Stimulated activated CD4-positive, alpha-beta T cell treated with anti-CD3 and anti-CD28 coated beads, Interleukin-2, amount 100 ng/mL, for 24 hours (primary cell): ENCODE data around the gene GJC2.

Experiments
- DNase-seq, 2 donors: peaks; one replicate each; pipeline ENCODE4 v3.0.0-alpha.2; 2020

GJC2 gene

DNA sequence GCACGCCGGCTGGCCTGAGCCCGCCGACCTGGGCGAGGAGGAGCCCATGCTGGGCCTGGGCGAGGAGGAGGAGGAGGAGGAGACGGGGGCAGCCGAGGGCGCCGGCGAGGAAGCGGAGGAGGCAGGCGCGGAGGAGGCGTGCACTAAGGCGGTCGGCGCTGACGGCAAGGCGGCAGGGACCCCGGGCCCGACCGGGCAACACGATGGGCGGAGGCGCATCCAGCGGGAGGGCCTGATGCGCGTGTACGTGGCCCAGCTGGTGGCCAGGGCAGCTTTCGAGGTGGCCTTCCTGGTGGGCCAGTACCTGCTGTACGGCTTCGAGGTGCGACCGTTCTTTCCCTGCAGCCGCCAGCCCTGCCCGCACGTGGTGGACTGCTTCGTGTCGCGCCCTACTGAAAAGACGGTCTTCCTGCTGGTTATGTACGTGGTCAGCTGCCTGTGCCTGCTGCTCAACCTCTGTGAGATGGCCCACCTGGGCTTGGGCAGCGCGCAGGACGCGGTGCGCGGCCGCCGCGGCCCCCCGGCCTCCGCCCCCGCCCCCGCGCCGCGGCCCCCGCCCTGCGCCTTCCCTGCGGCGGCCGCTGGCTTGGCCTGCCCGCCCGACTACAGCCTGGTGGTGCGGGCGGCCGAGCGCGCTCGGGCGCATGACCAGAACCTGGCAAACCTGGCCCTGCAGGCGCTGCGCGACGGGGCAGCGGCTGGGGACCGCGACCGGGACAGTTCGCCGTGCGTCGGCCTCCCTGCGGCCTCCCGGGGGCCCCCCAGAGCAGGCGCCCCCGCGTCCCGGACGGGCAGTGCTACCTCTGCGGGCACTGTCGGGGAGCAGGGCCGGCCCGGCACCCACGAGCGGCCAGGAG lies 8.6 kb downstream of the GJC2 start:
- no peak for DNase-seq

DNA sequence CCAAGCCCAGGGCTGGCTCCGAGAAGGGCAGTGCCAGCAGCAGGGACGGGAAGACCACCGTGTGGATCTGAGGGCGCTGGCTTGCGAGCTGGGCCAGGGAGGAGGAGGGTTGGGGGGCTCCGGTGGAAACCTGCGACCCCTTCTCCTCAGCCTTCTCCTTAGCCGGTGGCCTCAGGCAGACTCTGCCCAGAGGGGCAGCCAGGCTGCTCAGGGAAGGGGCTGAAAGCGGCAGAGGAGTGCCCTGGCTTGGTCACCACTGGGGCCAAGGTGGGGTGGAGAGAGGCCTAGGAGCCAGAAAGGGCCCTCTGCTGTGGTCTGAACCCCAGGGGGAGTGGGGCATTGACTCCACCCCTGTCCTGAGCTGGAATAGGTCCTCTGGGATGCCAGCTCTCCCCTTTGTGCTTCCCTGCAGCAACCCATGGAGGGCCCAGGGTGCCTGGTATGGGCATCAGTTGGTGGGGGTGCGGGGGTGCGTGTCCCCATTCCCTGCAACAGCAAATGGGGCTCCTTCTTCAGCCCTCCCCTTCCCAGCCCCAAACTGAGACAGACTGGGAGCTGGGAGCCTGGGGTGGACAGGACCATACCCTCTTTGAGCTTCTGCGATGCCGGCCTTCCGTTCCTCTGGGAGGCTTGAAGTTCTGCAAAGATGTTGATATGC lies 9.4 kb downstream of the GJC2 start:
- DNase-seq = no peak

DNA sequence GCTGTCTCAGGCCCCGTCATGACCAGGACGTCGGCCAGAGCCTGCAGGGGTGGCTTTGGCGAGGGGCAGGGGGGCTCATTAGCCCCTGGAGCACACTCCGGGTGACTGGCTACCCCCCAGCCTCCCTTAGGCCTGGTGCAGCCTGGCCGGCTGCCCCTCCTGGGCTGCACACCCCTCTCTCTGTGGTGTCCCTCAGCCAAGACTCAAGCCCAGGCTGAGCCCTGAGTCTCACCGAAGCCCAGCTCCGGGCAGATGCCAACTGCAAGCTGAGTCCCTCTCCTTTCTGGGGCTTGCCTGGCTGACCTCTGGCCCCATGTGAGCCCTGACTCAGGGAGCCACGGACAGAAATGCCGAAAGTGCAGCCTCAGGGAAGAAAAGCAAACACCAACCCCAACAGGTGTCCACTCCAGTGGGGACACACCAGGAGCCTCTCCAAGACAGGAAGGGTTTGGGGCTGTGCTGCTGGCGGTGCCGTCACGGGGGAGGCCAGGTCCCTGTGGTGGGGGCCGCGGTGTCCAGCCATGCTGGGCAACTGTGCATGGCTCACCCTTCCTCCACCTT lies 10.6 kb downstream of the GJC2 start:
- DNase-seq = no peak

DNA sequence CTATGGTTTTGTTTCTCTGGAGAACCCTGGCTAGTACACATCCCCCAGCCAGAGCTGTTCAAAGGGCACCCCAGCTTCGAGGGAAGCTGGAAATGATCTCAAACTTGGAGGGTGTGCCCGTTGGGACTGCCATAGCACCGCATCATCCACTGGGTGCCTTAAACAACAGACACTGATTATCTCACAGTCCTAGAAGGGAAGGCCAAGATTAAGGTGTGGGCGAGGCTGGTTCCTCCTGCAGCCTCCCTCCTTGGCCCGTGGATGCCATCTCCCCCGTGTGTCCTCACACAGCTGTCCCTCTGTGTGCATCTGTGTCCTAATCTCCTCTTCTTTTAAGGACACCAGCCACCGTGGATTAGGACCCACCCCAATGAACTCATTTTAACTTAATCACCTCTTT lies 11.6 kb downstream of the GJC2 start:
- DNase-seq = no peak

DNA sequence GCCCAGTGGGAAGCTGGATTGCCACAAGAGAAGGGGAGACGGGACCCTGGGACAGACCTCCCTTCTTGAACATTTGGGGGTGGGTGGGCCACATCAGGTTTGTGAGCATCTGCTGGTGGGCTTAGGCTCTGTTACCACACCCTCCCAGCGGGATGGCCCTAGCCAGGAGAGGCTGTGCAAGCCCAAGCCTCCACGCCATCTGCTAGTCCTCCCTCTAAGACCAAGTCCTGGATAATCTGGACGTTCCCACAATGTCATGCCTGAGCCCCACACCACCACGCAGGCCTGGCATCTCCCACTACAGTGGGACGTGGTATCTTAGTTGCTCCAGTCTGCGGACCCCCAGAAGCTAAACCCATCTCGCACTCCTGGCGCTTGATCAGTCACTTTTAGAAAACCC lies 12.1 kb downstream of the GJC2 start:
- DNase-seq = no peak

DNA sequence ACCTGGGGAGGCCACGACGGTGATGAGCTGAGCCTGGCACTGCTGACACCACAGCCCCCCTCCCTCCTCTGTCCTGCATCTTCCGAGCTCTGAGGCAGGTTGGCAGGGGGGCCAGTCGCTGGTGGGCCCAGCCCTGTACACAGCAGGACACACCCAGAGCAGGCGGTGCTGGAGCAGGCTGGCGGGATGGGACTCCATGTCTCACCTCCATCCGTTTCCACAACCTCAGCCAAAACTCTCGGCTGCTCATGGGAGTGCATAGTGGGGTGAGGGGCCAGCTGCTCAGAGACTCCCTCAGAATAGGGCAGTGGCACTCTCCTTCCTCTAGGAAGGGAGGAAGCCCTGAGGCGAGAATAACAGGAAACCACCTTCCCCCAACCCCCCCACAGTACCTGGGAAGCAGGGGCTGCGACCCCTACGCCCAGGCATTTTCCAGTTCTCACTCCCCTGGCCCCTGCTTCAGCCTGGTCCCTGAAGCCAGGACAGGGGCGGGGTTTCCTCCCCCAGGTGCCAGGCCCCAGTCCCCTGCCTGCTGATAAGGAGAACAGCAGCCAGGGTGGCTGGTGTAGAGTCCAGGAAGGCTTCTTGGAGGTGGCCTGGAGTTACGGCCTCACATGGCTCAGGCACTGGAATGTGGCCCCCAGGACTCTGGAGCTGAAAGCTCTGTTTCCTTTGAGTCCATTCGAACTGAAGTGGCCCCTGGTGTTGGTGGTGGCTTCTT lies 12.7 kb downstream of the GJC2 start:
- DNase-seq = no peak

DNA sequence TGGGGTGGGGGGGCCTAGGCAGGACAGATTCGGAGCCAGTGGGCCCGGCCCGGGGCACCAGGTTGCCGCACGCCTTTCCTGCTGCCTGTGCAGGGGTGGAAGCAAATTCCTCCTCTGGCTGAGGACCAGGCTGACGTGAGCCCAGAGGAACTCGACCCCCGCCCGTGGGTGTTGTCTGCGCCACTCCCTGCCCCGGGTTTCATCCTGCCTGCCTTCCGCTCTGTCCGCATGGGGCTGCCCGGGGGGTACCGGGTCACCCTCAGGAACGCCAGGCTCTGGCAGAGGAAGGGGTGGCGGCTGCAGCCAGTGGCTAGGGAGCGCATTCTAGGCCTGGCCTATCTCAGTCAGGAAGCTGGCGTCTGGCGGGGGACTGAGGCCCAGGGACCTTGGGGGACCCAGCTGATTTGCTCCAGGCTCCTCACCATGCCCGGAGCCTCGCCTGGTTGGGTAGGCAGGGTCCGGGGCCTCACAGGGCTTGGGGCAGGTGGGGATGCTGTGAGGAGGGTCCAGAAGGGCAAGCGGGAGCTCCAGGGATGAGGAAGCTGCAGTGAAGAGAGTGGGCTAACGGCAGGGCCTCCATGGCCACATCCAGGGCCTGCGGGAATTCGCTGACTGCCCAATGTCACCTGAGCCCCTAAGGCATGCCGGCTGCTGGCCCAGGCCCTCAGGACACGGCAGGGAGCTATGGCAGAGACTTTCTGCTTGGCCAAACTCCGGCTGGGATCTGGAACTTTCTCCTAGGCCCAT lies 13.4 kb downstream of the GJC2 start:
- DNase-seq = no peak

DNA sequence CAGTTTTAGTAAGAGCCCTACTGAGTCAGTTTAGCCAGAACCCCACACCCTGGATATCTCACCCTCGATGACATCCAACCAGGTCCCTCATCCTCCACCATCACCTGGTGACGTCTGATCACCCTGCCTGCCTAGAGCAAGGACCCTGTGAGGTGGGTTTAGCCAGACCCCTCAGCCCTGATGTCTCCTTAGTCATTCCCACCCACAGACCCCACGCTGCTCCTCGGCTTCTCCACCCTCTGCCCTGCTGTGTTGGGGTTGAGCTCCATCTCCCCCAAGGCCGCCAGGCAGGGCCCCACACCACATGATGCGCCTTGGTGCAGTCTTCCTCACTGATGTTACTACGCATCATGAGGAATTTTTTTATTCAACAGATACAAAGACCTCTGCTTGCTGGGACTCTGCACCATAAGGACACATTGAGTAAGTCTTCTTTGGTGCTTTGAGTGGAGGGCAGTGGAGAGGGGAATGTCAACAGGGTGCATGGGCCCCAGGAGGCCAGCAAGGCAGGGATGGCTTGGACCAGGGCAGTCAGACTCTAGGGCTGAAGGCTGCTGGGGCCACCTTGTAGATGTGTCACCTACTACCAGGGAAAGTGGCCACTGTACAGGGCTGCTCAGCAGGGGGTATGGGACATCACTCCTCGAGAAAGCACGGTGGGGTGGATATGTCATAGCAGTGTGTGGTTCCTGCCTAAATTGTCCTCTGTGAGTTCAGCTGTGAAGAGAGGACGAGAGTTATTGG lies 14.2 kb downstream of the GJC2 start:
- no peak for DNase-seq

DNA sequence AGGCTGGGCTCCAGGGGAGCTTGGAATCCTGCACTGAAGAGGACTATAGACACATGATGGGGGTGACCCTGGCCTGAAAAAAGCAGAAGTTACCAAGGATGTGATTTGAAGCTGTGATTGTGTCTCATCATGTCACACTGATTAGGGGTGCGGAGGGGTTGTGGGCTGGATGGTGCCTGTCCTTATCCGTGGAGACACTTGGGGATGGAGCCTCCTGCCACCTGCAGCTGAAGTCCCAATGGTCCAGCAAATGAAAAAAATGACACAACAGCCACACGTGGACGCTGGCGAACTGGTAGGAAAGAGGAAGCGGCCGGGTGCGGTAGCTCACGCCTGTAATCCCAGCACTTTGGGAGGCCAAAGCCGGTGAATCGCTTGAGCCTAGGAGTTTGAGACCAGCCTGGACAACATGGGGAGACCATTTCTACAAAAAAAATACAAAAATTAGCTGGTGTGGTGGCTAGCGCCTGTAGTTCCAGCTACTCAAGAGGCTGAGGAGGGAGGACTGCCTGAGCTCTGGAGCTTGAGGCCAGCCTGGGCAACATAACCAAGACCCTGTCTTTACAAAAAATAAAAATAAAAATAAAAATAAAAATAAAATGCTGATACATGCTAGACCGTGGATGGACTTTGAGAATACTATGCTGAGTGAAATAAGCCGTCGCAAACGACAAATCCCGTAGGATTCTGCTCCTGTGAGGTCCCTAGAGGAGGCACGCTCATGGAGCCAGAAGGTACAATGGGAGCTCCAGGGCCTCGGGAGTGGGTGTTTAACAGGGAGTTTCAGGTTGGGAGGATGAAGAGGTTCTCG lies 15.0 kb downstream of the GJC2 start:
- DNase-seq = no peak

DNA sequence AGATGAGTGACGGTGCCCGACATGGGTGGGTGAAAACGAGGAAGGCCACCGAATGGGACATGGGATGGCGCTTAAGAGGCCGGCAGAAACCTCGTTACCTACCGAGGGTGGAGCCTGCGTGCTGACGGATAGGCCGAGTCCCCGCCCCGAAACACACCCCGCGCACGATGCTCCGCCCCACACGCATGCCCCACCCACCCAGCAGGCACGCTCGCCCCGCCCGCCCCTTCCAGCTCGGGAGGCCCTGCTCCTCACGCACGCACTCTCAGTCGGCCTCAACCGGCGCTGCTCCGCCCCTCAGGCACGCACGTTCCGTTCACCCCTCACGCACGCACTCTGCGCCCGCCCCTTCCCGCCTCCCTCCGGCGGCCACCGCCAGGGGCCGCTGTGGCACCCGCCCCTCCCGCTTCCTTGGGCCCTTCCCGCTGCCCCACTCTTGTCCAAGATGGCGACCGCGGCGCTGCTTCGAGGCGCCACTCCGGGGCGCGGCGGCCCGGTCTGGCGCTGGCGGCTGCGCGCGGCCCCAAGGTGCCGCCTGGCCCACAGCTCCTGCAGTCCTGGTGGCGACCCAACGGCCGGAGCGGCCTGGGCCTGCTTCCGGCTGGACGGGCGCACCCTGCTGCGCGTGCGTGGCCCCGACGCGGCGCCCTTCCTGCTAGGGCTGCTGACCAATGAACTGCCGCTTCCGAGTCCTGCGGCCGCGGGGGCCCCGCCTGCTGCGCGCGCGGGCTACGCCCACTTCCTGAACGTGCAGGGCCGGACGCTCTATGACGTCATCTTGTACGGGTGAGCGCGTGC lies 15.8 kb downstream of the GJC2 start, which contains the start of gene IBA57:
IBA57 (plus strand) TSS at position 433 of the 798 bp plus-strand sequence; CDS start at position 446, 13 bp downstream.
- peak; percentile 99 for DNase-seq

DNA sequence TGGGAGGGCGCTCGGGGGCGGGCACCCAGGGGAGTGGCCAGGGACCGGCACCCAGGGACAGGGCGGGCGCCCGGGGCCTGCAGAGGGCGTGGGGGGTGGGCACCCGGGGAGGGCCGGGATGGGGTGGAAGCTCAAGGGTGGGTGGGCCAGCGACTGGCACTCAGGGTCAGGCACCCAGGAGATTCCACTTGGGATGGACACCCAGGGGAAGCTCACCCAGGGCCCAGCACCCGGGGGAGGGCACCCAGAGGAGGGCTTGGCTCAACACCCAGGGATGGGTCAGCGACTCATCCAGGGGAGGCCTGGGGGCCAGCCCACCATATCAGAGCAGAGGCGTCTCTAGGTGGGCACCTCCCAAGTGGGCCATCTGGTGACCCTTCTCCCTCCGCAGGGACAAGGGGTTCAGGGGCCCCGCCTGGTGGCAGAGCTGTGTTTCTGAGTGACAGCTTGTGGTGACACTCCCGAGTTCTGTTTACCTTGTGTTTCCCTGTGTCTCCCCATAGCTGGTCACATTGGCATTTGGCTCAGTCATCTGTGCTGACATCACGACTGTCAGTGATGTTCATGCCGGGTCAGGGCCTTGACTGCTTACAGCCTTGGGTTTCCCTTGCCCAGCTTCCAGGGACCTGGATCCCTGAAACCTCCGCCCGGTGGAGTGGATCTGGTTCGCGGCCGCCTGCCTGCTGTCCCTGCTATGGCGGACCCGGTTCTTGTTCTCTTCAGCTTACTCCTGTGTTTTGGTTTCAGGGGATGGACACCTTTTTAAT lies 16.6 kb downstream of the GJC2 start:
- peak; percentile 54 to 59 for DNase-seq

DNA sequence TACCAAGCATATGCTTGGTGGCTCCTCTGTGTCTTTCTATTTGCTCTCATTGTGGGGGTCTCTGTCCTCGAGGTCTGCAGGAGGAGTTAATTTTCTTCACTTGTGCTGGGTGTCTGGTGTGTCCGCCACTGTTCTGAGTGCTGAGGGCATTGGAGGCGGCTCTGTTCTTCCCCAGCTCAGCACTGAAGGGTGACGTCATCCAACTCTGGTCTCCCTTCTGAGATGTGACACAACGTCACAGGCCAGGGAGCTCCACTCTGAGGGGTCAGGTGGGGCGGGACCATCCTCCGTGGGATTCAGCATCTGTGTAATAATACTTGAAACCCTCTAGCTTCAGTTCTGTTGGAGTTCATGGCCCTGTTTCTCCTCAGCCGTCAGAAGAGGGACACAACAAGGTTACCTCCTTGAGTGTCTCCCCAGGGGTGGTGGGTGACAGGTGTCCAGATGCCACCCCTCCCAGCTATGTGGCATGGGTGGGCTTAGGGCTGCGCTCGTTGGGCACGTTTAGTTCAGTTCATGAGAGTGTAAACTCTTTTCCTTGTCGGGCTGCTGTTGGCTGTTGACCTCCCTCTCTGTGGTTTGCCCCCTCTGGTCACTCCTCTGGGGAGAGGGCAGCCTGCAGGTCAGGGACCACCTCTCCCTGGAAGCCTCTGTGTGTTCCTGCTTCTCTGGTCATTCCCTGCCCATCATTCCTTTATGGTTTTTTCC lies 19.0 kb downstream of the GJC2 start:
- DNase-seq = no peak

DNA sequence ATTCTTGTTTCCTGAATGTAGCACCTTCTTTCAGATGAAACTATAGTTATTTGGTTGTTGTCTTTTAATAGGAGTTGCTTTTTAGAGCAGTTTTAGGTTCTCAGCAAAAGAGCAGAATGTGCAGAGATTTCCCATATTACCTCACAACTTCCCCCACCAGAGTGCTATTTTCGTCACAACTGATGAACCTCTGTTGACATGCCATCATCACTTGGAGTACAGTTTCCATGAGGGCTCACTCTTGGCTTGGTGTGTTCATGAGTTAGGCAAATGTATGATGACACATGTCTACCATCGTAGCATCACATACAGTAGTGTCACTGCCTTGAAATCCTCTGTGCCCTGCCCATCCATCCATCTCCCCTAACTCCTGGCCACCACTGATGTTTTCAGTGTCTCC lies 19.6 kb downstream of the GJC2 start:
- DNase-seq = no peak

DNA sequence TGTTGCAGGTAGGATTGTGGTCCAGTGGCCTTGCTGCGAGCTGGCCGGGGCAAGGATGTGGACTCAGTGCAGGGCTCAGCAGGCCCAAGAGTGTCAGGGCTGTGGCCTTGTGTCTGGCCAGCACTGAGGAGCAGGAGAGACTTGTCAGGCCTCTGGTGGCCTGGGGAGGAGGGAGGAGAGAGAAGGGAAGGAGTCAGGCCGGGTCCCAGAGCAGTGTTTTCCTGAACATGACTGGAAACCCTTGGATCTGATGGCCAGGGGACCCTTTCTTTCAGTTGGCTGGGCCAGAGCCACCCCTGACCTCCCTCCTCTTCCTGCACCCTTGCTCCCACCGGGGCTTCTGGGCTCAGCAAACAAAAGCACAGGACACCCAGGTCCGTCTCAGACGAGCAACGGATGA lies 20.9 kb downstream of the GJC2 start:
- DNase-seq = no peak

DNA sequence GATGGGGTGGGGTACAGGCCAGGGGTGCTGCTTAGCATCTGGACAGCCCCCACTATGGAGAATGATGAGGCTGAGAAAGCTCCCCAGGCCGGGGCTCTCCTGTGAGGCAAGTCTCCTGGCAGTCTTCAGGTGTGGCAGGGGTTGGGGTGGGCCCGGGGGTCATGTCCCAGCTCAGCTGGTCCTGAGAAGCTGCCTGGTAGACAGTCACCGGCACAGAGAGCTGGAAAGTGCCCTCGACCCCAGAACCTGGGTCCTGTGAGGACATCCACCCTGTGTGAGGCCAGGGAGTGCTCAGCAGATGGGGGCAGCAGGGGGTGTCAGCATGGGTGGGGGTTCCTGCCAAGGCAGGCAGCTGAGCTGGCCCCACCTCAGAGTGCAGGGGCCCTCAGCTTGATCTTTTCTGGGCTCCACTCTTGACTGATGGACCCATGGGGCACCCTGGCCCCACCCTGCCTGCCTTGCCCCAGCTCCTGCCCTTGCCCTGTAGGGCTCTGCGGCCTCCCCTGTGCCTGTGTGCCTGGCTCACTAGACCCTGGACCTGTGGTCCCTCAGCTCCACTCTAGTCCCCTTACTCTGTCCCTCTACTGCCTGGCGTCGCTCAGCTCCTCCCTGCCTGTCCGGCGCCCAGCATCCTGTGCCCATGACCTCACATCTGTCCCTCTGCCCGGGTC lies 21.6 kb downstream of the GJC2 start:
- no peak for DNase-seq

DNA sequence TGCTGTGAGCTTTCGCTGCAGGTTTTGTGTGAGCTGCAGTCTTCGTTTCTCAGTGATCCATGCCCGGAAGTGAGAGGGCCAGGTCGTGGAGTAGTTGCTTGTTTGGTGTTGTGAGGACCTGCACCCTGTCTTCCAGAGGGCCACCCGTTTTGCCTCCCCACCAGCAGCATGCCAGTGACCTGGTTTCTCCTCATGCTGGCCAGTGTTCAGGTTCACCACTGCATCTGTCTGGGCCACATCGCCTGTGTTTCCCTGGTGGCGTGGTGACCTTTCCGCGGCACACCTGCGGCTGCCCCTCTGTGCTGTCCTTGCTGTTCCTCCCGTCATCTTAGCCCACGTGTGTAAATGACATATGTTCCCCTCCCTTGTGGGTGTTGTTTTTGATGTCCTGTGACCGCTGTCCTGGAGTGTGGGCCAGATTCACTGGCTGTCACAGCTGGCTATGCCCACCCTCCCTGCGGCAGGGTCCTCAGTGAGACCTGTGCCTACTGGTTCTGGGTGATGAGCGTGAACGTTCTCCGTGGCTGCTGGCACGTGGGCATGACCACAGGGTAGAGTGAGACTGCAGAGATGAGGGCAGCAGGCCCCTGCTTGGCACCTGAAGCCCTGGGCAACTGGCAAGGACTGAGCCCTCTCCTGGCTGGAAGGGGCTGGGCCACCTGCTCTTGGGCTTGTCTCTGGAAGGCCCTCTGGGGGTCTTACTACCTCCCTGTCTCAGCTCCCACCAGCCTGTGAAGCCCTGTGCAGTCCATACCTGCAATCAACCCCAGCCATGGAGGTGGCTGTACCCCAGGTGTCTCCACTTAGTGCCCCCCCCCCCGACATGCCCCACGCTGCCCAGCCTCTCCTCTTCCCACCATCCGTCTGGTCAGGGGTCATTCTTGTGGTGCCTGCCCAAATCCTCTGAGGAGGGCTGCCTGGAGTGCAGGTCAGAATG lies 23.1 kb downstream of the GJC2 start:
- DNase-seq = no peak
